SK-N-SH treated with all-trans-retinoic acid at 6 μM for 48 hours (cell line): ENCODE results near the gene YTHDF2.

Experiments used
- ATAC-seq: fragments of 200-7000 bp; cut with Tn5 transposase; 3 replicates; pipeline ENCODE4 v1.9.1; 2020; ENCODE audit warnings: mild to moderate bottlenecking, moderate library complexity
- ARNTL ChIP-seq: fragments of 450-650 bp; formaldehyde crosslinking; IDR thresholded peaks from 2 replicates; pipeline ENCODE4 v1.5.0; 2020; ENCODE audit warnings: low read depth, mild to moderate bottlenecking, moderate library complexity, borderline replicate concordance
- BACH2 ChIP-seq: fragments of 250-450 bp; sonication (Bioruptor Pico); IDR thresholded peaks from 2 replicates; pipeline ENCODE4 v1.9.0; 2021; ENCODE audit warnings: mild to moderate bottlenecking, borderline replicate concordance
- ESRRG ChIP-seq: fragments of 250-450 bp; sonication (Bioruptor Pico); IDR thresholded peaks from 2 replicates; pipeline ENCODE4 v1.6.1; 2021; ENCODE audit warnings: mild to moderate bottlenecking
- GLIS3 ChIP-seq: fragments of 250-450 bp; sonication (Bioruptor Pico); IDR thresholded peaks from 2 replicates; pipeline ENCODE4 v1.5.0; 2020; ENCODE audit warnings: mild to moderate bottlenecking, moderate library complexity
- ISL1 ChIP-seq: fragments of 250-450 bp; sonication (Bioruptor Pico); IDR thresholded peaks from 2 replicates; pipeline ENCODE4 v2.1.2; 2022; ENCODE audit warnings: mild to moderate bottlenecking, moderate library complexity
- OSR1 ChIP-seq: fragments of 250-450 bp; sonication (Bioruptor Pico); IDR thresholded peaks from 2 replicates; pipeline ENCODE4 v1.8.0; 2022; ENCODE audit warnings: moderate library complexity, mild to moderate bottlenecking, inconsistent platforms
- PPARA ChIP-seq: fragments of 250-450 bp; sonication (Bioruptor Pico); IDR thresholded peaks from 2 replicates; pipeline ENCODE4 v1.5.0; 2020; ENCODE audit warnings: mild to moderate bottlenecking, borderline replicate concordance
- RARB ChIP-seq: fragments of 250-450 bp; sonication (Bioruptor Pico); IDR thresholded peaks from 2 replicates; pipeline ENCODE4 v1.8.0; 2021; ENCODE audit warnings: mild to moderate bottlenecking, moderate library complexity
- SNAI2 ChIP-seq: fragments of 250-450 bp; sonication (Bioruptor Pico); IDR thresholded peaks from 2 replicates; pipeline ENCODE4 v1.5.0; 2020; ENCODE audit warnings: mild to moderate bottlenecking, moderate library complexity
- TCF4 ChIP-seq: fragments of 250-450 bp; sonication (Bioruptor Pico); IDR thresholded peaks from 2 replicates; pipeline ENCODE4 v1.8.0; 2021; ENCODE audit warnings: mild to moderate bottlenecking, moderate library complexity, borderline replicate concordance
- TOX ChIP-seq: fragments of 250-450 bp; sonication (Bioruptor Pico); IDR thresholded peaks from 2 replicates; pipeline ENCODE4 v1.8.0; 2021; ENCODE audit warnings: mild to moderate bottlenecking, moderate library complexity, borderline replicate concordance
- ZC3H10 ChIP-seq: fragments of 250-450 bp; sonication (Bioruptor Pico); IDR thresholded peaks from 2 replicates; pipeline ENCODE4 v1.5.1; 2021; ENCODE audit warnings: mild to moderate bottlenecking, moderate library complexity
- ZFP30 ChIP-seq: fragments of 450-650 bp; formaldehyde crosslinking; IDR thresholded peaks from 2 replicates; pipeline ENCODE4 v1.5.0; 2022; ENCODE audit warnings: mild to moderate bottlenecking, moderate library complexity
- ZNF565 ChIP-seq: fragments of 450-650 bp; formaldehyde crosslinking; conservative IDR thresholded peaks from 2 replicates; pipeline ENCODE4 v1.5.0; 2020; ENCODE audit warnings: low read depth, mild to moderate bottlenecking, moderate library complexity
- ZNF70 ChIP-seq: fragments of 450-650 bp; formaldehyde crosslinking; IDR thresholded peaks from 2 replicates; pipeline ENCODE4 v1.5.0; 2020; ENCODE audit warnings: mild to moderate bottlenecking, moderate library complexity
- ZNF8 ChIP-seq: fragments of 450-650 bp; formaldehyde crosslinking; IDR thresholded peaks from 2 replicates; pipeline ENCODE4 v1.5.0; 2020; ENCODE audit warnings: mild to moderate bottlenecking, moderate library complexity
- TF ChIP-seq, protein P1 (sequence below): fragments of 250-450 bp; sonication (Bioruptor Pico); IDR thresholded peaks from 2 replicates; pipeline ENCODE4 v1.5.0; 2020; ENCODE audit warnings: mild to moderate bottlenecking, moderate library complexity
- TF ChIP-seq, protein P2 (sequence below): fragments of 250-450 bp; sonication (Bioruptor Pico); IDR thresholded peaks from 2 replicates; pipeline ENCODE4 v1.8.0; 2021; ENCODE audit warnings: low read depth, mild to moderate bottlenecking, moderate library complexity, borderline replicate concordance
- TF ChIP-seq, protein P3 (sequence below): fragments of 250-450 bp; sonication (Bioruptor Pico); IDR thresholded peaks from 2 replicates; pipeline ENCODE4 v1.5.1; 2021; ENCODE audit warnings: mild to moderate bottlenecking, moderate library complexity
- TF ChIP-seq, protein P4 (sequence below): fragments of 250-450 bp; sonication (Bioruptor Pico); IDR thresholded peaks from 2 replicates; pipeline ENCODE4 v1.8.0; 2020; ENCODE audit warnings: mild to moderate bottlenecking, moderate library complexity, borderline replicate concordance
- TF ChIP-seq, protein P5 (sequence below): fragments of 250-450 bp; sonication (Bioruptor Pico); IDR thresholded peaks from 2 replicates; pipeline ENCODE4 v1.5.1; 2020; ENCODE audit warnings: low read depth, mild to moderate bottlenecking, moderate library complexity

Gene YTHDF2

DNA sequence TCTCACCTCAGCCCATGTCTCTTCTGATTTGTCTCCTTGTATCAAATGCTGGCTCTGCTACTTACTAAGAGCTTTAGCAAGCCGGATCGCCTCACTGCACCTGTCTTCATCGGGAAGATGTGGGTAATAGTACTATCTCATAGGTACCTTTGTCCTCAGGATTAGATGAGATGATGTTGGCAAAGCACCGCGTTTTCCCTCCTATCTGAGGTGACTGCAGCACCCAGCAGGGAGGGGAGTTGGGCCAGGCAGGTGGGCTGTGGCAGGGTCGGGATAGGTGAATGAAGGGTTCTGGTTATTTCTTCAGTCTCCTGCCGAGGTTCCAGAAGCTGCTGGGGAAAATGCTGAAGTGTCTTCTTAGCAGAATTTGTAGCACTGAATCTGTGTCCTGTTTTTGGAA lies 80.4 kb downstream of the YTHDF2 start:
- TF ChIP-seq ISL1 (CRISPR knock-in tag) (no peak), ZNF565 (CRISPR knock-in tag) (no peak), TCF4 (CRISPR knock-in tag) (no peak), BACH2 (CRISPR knock-in tag) (no peak), ZNF8 (no peak), ESRRG (no peak), PPARA (CRISPR knock-in tag) (no peak), ZNF70 (CRISPR knock-in tag) (no peak), OSR1 (no peak), ZFP30 (no peak), TOX (no peak), ZC3H10 (CRISPR knock-in tag) (no peak), RARB (no peak)
- TF ChIP-seq, protein P1, sequence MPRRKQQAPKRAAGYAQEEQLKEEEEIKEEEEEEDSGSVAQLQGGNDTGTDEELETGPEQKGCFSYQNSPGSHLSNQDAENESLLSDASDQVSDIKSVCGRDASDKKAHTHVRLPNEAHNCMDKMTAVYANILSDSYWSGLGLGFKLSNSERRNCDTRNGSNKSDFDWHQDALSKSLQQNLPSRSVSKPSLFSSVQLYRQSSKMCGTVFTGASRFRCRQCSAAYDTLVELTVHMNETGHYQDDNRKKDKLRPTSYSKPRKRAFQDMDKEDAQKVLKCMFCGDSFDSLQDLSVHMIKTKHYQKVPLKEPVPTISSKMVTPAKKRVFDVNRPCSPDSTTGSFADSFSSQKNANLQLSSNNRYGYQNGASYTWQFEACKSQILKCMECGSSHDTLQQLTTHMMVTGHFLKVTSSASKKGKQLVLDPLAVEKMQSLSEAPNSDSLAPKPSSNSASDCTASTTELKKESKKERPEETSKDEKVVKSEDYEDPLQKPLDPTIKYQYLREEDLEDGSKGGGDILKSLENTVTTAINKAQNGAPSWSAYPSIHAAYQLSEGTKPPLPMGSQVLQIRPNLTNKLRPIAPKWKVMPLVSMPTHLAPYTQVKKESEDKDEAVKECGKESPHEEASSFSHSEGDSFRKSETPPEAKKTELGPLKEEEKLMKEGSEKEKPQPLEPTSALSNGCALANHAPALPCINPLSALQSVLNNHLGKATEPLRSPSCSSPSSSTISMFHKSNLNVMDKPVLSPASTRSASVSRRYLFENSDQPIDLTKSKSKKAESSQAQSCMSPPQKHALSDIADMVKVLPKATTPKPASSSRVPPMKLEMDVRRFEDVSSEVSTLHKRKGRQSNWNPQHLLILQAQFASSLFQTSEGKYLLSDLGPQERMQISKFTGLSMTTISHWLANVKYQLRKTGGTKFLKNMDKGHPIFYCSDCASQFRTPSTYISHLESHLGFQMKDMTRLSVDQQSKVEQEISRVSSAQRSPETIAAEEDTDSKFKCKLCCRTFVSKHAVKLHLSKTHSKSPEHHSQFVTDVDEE (CRISPR knock-in tag): no peak
- TF ChIP-seq, protein P2, sequence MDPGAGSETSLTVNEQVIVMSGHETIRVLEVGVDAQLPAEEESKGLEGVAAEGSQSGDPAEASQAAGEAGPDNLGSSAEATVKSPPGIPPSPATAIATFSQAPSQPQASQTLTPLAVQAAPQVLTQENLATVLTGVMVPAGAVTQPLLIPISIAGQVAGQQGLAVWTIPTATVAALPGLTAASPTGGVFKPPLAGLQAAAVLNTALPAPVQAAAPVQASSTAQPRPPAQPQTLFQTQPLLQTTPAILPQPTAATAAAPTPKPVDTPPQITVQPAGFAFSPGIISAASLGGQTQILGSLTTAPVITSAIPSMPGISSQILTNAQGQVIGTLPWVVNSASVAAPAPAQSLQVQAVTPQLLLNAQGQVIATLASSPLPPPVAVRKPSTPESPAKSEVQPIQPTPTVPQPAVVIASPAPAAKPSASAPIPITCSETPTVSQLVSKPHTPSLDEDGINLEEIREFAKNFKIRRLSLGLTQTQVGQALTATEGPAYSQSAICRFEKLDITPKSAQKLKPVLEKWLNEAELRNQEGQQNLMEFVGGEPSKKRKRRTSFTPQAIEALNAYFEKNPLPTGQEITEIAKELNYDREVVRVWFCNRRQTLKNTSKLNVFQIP (CRISPR knock-in tag): no peak
- TF ChIP-seq, protein P3, sequence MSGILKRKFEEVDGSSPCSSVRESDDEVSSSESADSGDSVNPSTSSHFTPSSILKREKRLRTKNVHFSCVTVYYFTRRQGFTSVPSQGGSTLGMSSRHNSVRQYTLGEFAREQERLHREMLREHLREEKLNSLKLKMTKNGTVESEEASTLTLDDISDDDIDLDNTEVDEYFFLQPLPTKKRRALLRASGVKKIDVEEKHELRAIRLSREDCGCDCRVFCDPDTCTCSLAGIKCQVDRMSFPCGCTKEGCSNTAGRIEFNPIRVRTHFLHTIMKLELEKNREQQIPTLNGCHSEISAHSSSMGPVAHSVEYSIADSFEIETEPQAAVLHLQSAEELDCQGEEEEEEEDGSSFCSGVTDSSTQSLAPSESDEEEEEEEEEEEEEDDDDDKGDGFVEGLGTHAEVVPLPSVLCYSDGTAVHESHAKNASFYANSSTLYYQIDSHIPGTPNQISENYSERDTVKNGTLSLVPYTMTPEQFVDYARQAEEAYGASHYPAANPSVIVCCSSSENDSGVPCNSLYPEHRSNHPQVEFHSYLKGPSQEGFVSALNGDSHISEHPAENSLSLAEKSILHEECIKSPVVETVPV (CRISPR knock-in tag): no peak
- TF ChIP-seq, protein P4, sequence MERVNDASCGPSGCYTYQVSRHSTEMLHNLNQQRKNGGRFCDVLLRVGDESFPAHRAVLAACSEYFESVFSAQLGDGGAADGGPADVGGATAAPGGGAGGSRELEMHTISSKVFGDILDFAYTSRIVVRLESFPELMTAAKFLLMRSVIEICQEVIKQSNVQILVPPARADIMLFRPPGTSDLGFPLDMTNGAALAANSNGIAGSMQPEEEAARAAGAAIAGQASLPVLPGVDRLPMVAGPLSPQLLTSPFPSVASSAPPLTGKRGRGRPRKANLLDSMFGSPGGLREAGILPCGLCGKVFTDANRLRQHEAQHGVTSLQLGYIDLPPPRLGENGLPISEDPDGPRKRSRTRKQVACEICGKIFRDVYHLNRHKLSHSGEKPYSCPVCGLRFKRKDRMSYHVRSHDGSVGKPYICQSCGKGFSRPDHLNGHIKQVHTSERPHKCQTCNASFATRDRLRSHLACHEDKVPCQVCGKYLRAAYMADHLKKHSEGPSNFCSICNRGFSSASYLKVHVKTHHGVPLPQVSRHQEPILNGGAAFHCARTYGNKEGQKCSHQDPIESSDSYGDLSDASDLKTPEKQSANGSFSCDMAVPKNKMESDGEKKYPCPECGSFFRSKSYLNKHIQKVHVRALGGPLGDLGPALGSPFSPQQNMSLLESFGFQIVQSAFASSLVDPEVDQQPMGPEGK (CRISPR knock-in tag): no peak
- TF ChIP-seq, protein P5, sequence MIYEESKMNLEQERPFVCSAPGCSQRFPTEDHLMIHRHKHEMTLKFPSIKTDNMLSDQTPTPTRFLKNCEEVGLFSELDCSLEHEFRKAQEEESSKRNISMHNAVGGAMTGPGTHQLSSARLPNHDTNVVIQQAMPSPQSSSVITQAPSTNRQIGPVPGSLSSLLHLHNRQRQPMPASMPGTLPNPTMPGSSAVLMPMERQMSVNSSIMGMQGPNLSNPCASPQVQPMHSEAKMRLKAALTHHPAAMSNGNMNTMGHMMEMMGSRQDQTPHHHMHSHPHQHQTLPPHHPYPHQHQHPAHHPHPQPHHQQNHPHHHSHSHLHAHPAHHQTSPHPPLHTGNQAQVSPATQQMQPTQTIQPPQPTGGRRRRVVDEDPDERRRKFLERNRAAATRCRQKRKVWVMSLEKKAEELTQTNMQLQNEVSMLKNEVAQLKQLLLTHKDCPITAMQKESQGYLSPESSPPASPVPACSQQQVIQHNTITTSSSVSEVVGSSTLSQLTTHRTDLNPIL (CRISPR knock-in tag): no peak
- no peak for ATAC-seq

DNA sequence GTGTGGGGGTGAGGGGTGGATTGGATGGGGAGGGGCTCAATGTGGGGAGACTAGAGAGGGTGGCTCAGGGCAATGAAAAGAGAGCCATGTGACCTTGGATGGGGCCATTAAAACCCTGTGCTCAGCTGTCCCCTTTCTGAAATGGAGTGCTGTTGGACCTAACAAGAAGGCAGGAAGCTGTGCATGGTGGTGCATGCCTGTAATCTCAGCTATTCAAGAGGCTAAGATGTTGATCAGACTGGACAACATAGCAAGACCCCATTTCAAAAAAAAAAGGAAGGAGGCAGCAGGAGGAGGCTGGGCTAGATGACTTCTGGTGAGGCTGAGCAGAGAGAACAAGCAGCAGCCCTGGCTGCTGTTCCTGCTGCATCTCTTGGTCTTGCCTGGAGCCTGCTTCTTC lies 82.3 kb downstream of the YTHDF2 start:
- TF ChIP-seq, protein P4 (CRISPR knock-in tag): no peak
- TF ChIP-seq OSR1 (no peak), PPARA (CRISPR knock-in tag) (no peak), ESRRG (no peak), GLIS3 (CRISPR knock-in tag) (no peak), SNAI2 (CRISPR knock-in tag) (no peak), ZNF8 (no peak), ARNTL (no peak), ISL1 (CRISPR knock-in tag) (no peak), TCF4 (CRISPR knock-in tag) (no peak)
- TF ChIP-seq, protein P5 (CRISPR knock-in tag): no peak
- TF ChIP-seq, protein P1 (CRISPR knock-in tag): no peak
- no peak for ATAC-seq
